Measurements from ENCODE around the gene BCAP31.
"Not testable (repeated sequence)": the region's sequence is repeated elsewhere in the genome, so short reads cannot be mapped to it uniquely, and the experiment has no call there.

The BCAP31 gene

DNA sequence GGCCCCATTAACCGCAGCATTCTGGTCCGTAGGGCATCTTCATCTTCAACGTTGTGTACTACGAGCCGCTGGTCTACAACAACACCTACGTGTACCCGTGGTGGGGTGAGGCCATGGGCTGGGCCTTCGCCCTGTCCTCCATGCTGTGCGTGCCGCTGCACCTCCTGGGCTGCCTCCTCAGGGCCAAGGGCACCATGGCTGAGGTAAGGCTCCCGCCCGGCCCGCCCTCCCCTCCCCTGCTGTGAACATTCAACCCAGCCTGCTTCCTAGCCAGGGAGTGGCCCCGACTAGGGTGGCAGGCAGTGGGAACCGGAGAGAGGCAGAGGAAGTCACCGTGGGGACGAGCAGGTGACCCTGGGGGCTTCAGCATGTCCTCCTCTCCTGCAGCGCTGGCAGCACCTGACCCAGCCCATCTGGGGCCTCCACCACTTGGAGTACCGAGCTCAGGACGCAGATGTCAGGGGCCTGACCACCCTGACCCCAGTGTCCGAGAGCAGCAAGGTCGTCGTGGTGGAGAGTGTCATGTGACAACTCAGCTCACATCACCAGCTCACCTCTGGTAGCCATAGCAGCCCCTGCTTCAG is 29.4 kb downstream of the BCAP31 start:
- no peak for DNase-seq (ENCODE audit: low read depth in 2 of 2)

DNA sequence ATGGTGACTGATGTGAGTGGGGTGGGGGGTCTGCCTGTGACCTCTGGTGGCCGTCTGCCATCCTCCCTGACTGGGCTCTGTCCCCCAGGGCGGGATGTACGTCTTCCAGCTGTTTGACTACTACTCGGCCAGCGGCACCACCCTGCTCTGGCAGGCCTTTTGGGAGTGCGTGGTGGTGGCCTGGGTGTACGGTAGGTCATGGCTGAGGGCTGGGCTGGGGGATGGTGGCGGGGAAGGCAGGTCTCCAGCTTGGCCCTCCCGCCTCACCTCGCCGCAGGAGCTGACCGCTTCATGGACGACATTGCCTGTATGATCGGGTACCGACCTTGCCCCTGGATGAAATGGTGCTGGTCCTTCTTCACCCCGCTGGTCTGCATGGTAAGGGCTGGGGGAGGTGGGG is 29.9 kb downstream of the BCAP31 start:
- DNase-seq (ENCODE audit: low read depth in 2 of 2): not testable (repeated sequence)

DNA sequence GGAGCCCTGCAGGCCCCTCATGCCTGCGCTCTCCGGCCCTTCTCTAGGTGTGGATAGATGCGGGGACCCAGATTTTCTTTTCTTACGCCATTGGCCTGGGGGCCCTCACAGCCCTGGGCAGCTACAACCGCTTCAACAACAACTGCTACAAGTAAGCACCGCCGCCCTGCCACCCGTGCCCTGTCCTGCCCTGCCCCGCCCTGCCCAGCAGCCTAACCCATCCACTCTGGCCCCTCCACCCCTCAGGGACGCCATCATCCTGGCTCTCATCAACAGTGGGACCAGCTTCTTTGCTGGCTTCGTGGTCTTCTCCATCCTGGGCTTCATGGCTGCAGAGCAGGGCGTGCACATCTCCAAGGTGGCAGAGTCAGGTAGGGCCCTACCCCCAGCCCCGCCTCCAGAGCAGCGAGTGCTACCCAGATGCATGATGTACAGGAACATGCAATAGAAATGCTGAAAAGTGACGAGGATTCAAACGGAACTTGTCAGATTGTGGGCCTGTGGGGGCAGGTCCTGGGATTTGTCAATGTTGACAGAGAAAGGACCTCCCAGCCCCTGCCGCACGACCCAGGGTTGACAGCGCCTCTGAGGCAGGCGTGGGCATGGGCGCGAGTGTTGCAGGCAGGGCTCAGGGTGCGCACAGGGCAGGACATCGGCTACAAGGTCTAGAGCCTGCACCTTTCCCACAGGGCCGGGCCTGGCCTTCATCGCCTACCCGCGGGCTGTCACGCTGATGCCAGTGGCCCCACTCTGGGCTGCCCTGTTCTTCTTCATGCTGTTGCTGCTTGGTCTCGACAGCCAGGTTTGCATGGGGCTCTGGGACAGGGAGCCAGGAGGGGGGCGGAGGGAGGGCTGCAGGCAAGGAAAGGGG is 30.7 kb downstream of the BCAP31 start:
- DNase-seq (ENCODE audit: low read depth in 2 of 2): no peak

DNA sequence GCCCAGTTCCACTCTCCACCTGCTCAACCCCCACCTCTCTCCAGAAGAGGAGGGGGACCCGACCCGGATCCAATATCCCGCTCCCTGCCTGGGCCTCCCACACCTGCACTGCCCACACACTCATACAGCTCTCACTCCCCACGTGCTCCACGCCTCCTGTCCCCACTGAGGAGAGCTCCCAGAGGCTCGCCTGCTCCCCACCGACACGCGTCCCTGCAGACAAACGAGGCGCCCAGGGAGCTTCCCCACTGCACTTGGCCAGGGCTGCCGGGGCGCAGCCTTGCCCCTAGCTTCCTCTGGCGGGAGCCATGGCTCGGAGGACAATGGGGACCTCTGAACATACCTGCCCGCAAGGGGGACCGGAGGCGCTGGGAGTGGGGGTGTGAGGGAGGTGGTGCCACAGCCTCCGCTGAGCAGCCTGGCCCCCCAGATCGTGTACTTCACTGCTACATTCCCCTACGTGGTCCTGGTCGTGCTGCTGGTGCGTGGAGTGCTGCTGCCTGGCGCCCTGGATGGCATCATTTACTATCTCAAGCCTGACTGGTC is 31.5 kb downstream of the BCAP31 start:
- DNase-seq (ENCODE audit: low read depth in 2 of 2): no peak

DNA sequence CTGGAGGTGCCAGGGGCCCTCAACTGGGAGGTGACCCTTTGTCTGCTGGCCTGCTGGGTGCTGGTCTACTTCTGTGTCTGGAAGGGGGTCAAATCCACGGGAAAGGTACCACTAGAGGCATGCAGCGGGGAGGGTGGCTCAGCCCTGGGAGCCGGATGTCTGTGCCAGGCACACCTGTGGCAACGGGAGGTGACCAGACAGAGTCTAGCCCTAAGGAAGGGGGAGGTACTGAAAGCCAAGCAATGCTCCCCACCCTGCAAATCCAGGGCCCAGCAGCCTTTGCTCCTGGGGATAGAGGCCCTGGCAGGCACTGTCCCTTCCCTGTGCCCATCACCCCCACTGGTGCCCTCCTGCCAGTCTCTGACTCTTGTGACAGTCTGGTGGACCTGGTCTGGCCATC is 32.2 kb downstream of the BCAP31 start:
- no peak for DNase-seq (ENCODE audit: low read depth in 2 of 2)

DNA sequence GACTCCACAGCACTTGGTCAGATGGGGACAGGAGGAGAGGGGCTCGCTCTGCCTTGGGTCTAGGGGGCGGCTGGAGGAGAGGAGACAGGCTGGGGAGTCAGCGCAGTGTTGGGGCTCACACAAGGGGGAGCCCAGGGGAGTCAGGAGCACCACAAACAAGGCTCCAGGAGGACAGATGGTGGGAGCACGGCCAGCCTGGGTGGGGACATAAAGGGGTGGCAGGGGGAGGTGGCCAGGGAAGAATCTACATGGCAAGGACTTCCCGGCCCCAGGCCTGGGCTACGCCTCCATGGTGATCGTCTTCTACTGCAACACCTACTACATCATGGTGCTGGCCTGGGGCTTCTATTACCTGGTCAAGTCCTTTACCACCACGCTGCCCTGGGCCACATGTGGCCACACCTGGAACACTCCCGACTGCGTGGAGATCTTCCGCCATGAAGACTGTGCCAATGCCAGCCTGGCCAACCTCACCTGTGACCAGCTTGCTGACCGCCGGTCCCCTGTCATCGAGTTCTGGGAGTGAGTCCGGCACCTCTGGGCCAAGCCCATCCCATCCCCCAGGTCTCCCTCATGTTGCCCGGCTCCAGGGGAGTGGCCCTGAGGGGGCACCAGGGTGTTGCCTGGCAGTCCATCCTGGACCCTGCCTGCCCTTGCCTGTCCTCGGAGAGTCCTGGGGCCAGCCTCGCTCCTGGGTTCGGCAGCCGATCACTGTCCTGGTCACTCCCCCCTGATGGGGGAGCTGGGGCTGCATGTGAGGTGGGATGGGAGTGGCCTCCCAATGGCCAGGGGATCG is 33.0 kb downstream of the BCAP31 start:
- DNase-seq (ENCODE audit: low read depth in 2 of 2): not testable (repeated sequence)

DNA sequence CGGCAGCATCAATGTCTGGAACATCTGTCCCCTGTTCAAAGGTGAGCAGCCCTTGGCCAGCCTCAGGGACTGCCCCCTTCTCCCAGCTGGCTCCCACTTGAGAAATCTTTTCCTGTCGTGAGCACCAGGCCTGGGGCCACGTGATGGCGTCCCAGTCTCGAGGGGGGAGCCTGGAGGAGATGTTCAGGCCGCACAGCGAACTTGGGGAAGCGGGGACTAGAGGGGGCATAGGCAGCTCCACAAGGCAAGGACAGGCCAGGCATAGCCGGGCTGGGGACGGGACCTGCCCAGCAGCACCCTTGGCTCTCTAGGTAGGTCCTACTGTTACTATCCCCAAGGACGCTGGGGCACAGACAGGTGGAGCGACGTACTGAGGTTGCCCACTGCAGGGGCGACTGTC is 33.7 kb downstream of the BCAP31 start:
- no peak for DNase-seq (ENCODE audit: low read depth in 2 of 2)

DNA sequence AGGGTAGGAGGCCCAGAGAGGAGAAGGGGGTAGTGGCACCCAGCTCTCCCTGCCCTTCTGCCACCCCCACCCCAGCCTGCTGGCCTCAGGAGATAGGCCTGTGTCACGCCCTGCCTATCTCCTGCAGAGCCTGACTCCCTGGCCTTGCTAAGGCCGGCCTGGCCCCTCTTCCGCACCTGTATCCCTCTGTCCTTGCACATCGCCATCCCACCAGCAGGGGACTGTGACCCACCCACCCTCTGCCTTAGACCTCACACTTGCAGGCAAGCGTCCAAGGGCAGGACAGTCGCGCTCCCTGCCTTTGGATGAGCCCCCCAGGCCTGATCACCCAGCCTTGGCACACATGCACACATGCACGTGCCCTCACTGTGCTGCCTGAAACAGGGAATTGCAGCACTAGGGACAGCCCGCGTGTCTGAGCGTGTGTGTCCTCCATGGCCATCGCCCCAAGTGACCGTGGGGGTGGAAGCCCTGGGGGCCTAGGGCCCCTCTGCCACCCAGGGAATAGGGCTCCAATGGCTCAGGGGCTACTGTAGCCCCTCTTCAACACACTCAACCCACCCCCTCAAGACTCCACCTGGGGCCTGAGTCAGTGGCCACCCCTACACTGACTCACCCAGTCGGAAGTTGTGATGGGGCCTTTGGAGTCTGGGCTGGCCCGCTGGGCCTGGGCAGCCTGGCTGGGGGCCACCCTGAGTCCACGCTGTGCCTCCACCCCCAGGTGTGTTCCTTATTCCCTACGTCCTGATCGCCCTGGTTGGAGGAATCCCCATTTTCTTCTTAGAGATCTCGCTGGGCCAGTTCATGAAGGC is 34.3 kb downstream of the BCAP31 start:
- DNase-seq (ENCODE audit: low read depth in 2 of 2): no peak

DNA sequence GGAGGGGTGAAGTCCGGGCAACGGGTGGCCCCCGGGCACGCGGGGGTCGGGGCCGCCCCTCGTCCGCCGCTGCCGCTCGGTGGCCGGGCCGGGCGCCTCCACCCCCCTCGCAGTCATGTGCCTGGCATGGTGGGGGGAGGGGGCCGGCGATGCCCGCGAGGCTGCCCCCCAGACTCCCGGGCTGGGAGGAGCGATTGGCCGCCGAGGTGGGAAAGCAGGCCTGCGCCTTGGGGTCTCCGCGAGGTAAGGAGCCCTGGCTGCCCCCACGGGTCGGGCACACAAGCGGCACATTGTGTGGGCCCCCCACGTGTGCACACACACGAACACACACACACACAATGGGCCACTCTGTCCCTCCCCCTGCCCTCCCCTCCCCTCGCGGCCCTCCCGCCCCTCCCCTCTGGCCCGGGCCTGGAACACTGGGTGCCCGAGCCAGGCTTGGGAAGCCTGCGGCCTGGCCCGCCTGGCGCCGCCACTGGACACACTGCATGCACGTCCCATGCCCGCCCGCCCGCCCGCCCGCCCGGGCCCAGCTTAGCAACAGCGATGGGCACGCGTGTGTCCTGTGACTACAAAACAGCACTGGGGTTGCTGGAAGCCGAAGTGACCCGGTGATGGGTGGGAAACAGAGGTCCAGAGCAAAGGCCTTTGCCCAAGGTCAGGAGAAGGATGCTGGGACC is 35.1 kb downstream of the BCAP31 start:
- DNase-seq (ENCODE audit: low read depth in 2 of 2): no peak

DNA sequence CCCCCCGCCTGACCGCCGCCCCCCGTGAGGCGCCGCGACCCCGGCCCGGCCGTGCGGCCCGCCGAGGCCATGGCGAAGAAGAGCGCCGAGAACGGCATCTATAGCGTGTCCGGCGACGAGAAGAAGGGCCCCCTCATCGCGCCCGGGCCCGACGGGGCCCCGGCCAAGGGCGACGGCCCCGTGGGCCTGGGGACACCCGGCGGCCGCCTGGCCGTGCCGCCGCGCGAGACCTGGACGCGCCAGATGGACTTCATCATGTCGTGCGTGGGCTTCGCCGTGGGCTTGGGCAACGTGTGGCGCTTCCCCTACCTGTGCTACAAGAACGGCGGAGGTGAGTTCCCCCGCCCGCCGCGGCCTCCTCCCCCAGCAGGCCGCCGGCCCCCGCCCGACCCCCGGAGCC is 35.7 kb downstream of the BCAP31 start:
- no peak for DNase-seq (ENCODE audit: low read depth in 2 of 2)

DNA sequence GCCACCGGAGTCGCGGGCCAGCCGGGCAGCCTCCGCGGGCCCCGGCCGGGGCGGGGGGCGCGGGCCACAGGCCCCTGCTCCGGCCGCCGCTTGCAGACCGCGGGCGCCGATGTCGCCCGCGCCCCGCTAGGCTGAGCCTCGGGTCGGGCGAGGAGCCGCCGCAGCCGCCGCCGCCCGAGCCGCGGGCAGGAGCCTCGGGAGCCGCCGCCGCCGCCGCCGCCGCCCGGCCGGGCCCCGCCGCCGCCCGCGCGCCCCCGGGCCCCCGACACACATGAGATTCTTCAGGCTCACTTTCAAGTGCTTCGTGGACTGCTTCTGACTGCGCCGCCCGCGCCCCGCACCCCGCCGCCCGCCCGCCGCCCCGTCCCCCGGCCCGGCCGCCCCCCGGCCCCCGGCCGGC is 36.1 kb downstream of the BCAP31 start:
- DNase-seq (ENCODE audit: low read depth in 2 of 2): no peak

DNA sequence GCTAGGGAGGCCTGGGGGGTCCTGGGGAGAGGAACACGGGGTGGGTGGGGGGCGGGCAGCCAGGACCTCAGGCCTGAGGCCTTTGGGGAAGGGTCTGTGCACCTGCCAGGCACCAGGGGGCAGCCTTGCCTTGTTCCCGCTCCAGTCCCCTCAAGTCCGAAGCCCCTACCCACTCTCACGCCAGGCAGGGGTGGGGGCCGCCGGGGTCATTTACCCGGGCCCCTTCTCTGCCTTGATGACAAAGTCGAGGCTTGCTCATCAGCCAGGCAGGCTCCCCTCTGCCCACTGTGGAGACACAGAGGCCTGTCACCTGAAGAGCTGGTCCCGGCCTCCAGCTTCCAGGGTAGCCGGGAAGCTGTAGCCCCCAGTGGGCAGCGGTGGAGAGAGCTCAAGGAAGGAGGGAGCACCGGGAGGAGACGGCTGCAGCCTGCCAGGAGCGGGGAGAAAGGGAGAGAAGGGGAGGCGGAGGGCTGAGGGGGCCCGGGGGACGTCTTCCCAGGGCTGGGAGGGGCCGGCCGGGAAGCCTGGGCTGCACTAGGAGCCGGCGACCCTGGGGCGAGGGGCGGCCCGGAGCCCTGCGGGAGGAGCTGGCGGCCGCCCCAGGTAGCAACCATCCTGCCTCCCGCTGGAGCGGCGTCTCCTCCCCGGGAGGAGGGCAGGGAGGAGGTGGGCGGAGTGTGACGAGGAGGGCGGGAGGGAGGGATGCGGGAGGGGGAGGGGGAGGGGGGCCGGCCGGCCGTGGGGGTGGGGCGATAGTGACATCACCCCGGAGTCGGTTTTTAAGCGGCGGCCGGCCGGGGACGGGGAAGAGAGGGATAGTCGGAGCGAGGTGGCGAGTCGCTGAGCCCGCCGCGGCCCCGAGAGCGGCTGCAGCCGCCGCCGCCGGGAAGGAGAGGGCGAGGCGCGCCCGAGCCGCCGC is 36.8 kb downstream of the BCAP31 start, which contains the start of gene SLC6A8:
Gene SLC6A8, plus strand, starts transcription at position 806 of the 919 bp plus-strand sequence. CDS start 649 bp downstream, outside the sequence.
- no peak for DNase-seq (ENCODE audit: low read depth in 2 of 2)

DNA sequence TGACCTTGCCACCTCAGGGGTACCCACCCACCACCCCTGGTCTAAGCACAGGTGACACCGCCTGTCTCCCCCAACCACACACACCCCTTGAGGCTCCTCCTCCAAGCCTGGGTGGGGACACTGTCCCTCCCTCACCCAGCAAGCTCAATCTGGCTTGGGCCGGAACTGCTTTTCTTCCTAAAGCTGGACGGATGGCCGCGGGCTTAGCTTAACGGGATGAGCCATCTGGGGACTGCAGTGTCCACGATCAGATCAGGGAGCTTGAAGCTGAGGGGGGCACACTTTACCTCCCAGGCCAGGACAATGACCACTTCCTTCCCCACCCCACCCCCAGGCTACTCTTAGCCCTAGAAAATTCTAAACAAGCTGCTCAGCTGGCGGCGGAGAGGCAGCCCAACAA is 37.5 kb downstream of the BCAP31 start:
- DNase-seq (ENCODE audit: low read depth in 2 of 2): no peak

DNA sequence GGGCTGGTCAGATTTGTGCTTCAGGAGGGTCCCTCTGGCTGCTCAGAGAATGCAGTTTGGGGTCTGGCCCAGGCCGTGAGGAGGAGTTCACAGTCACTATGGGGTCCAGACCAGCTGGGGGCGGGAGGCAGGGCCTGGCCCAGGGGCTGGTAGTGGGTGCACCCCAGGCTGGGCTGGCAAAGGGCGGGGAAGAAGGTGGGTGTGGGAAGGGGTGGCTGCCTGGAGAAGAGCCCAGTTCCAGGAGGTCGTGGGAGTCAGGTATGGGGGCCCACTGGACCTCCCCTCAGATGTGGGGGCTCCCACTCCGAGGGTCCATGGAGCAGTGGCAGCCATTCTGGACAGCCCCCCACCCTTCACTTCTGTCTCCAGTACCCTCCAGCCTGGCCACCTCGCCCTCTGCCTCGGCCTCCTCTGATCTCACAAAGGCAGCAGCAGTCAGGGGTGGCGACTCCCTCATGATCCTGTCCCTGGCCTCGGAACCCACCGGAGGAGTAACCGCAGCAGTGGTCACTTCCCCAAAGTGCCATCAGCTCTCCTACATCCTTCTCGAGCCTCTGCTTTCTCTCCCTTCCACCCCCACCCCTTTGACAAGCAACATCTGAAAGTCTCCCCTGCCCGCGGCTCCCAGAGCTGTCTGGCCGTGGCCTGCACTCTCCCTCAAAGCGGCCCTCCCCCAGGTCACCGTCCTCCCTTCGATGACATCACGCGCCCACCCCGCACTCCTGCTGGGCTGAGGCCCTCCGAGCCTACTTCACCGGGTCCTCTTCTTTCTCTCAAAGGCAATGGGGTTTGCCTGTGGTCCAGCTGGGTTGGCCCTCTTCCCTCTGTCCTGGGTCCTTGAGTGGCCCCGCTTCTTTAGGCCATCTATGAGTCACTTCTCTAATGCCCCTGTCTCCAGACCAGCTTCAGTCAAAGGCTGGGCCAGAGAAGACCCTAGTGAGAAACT is 38.2 kb downstream of the BCAP31 start:
- no peak for DNase-seq (ENCODE audit: low read depth in 2 of 2)

DNA sequence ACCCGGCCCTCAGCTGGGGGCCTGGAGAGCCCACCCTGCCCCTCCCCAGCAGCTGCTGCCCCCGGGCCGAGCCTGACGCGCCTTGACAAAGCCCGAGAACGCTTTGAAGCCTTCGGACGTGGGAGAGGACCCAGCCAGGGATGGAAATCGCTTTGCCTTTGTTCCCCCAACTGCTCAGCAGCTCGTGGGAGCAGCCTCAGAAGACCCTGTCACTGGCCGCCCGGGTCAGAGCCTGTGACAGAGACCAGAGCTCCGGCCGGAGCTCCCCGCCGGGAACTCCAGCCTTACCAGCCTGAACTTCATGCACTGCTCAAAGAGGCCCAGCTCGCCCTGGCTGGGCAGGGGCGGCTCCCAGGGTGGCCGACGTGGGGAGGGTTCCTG is 39.0 kb downstream of the BCAP31 start:
- no peak for DNase-seq (ENCODE audit: low read depth in 2 of 2)

DNA sequence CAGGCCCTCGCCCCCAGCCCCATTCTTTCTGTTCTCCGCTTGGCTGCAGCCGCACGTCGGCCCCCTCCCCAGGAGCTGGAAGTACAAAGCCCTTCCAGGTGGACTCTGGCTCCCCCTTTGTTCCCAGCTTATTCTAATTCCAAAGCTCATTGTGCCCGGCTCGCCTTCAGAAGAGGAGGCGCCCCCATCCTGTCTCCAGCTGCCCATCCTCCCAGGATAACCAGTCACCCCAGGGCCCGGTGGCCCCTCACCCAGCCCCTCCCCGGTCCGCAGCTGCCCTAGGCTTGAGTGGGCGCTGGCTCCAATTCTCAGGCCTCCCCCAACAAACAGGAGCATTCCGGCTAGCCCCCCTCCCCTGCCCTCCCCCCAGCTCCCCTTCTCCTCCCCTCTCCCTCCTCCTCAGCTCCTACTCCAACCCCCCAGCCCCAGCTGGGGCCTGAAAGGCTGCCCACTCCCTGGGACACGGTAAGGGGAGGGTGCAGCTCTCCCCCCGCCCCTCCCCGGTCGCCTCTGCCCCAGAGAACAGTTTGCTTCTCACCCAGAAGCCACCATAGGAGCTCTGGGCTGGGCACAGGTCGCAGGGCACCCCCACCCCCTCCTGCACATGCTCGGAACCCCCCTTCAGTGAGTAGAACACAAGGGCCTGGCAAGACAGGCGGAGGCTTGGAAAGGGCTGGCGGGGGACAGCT is 39.6 kb downstream of the BCAP31 start:
- no peak for DNase-seq (ENCODE audit: low read depth in 2 of 2)

DNA sequence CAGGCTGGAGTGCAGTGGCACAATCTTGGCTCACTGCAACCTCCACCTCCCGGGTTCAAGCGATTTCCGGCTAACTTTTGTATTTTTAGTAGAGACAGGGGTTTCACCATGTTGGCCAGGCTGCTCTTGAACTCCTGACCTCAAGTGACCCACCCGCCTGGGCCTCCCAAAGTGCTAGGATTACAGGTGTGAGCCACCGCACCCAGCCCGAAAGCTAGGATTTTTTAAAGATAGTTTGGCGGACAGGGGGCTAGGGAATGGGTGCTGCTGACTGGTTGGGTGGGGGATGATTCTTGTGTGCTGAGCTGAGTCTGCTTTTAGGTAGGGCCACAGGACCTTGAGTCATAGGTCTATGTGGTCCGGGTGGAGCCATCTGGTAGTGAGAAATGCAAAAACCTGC is 40.7 kb downstream of the BCAP31 start:
- not testable (repeated sequence) for DNase-seq (ENCODE audit: low read depth in 2 of 2)

DNA sequence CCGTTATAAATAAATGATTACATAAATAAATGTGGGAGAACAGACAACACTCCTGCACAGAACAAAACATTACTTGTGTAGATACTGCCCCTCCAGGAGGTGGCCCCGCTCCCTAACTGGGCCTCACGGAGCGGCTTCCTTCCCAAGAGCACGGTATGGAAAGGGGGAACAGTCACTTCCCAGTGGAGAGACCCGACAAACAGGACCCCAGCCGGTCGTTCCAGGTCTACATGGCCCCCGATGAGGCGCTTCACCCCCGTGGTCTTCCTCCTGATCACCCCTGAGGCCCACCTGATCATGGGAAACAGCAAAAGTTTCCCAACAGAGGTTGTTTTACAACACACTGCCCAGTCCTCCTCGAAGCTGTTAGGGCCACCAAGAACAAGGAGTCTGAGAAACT is 43.0 kb downstream of the BCAP31 start:
- DNase-seq (ENCODE audit: low read depth in 2 of 2): no peak
